T-helper 2 cell treated with Interferon-gamma antibody and Interleukin-4, amounts not matched to agents 100 ng/mL and 5 ng/mL, for 36 hours (primary cell): ENCODE results near the gene UGGT2. TPM values are rescaled to one million over a fixed set of nuclear protein-coding genes. Genes with fewer than 3 reads are reported as not detected.
"Not testable (repeated sequence)": the region's sequence is repeated elsewhere in the genome, so short reads cannot be mapped to it uniquely, and the experiment has no call there.

Experiments
- intact Hi-C: fragments of 100-400 bp; cut with micrococcal nuclease; formaldehyde crosslinking; loops from one replicate; pipeline ENCODE4 v1.15.1; 2023
- total RNA-seq: library from RNA; stranded (reverse); gene quantifications from 2 replicates; pipeline ENCODE4 v1.2.3, GENCODE V29; 2022

The UGGT2 gene
- total RNA-seq, 1 donor from 2014 or later = 0.52 TPM

DNA sequence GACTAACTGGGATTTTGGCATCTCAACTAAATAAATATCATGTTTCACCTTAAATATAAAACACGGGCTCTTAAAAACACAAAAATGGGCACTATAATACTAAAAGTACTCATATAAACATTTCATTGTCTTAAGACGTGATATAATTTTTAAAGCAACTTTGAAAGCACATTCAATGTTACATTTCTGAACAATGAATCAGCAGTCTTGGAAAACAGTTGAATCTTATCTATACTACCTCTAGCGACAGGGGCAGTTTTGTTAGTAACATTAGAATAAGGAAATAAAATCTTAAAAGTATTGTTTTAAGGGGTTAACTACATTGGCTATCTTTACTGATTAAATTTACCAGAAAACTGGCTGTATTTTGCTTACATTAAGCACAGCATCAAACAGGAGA lies 156.9 kb downstream of the UGGT2 start:
- intact Hi-C loops = no loop called here

DNA sequence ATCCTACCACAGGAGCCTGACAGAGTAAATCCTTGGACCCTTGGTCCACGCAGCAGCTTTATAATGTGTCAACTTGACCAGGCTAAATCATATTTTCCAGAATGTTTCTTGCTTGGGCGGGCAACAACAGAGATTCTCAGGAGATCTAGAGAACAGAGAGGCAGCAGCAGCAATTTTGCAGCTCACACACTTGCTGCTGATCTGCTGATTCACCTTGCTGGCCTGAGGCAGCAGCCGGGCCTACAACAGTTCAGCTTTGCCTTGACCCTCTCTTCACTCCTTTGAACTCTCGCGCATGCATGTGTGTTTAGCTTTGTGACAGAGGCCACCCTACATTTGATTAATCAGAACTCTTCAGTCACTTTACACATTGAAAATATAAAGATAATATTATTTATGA lies 159.3 kb downstream of the UGGT2 start:
- intact Hi-C loops = no loop called here

DNA sequence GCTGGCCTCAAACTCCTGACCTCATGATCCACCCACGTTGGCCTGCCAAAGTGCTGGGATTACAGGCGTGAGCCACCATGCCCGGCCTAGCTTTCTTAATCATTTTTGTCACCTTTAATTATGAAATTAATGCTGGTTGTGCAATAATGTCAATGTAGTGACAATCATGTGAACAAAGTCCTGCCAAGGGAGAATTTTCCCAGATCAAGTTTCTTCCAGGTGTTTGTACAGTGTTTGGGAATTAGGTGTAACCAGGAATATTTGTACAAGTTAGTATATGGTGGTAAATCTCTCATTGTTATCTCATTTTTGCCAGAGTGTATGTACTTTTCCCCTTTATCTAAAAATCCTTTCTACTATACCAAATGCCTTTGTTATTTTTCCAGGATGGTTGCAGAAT lies 171.1 kb downstream of the UGGT2 start:
- intact Hi-C loops = no loop called here

DNA sequence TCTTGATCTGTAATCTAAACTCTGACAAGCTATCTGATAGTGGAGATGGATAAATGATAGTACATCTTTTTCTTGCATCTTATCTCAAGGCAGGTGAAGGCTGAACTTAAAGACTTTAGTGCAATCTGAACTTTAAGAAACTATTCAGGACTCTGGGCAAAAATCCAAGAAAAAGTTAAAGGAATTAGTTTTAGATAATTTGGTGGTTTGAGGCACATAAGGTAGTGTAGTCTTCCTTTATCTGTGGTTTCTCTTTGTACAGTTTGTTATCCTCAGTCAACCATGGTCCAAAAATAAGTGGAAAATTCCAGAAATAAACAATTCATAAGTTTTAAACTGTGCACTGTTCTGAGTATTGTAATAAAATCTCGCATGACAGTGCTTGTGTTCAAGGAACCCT lies 172.9 kb downstream of the UGGT2 start:
- intact Hi-C loops = no loop called here

DNA sequence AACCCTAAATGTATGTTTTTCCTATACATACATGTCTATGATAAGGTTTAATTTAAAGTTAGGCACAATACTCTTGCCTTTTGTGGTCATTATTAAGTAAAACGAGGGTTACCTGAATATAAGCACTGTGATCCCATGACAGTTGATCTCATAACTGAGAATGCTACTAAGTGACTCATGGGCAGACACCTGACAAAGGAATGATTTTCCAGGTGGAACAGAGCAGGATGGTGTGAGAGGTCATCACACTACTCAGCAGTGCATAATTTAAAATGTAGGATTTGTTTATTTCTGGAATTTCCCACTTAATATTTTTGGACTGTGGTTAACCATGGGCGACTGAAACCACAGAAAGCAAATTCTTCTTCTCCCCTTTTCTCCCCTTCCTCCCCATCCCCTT lies 178.9 kb downstream of the UGGT2 start:
- intact Hi-C loops = no loop called here

DNA sequence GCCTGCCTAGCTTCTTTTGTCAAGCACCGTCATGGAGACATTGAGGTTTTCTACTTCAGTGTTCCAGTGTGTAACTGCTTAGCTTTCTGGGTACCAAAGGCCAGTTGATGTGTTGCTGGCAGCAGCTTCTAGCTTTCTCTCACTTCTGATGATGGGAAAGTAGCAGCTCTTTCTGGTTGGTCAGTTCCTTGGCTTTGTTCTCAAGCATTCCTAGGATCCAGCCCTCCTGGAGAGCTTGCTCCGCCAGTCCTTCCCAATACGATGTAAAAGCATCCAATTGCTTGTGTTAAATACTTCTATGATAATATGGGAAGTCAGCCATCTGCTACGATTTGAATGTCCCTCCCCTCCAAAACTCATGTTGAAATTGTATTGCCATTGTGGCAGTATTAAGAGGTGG lies 182.8 kb downstream of the UGGT2 start:
- intact Hi-C loops = no loop called here

DNA sequence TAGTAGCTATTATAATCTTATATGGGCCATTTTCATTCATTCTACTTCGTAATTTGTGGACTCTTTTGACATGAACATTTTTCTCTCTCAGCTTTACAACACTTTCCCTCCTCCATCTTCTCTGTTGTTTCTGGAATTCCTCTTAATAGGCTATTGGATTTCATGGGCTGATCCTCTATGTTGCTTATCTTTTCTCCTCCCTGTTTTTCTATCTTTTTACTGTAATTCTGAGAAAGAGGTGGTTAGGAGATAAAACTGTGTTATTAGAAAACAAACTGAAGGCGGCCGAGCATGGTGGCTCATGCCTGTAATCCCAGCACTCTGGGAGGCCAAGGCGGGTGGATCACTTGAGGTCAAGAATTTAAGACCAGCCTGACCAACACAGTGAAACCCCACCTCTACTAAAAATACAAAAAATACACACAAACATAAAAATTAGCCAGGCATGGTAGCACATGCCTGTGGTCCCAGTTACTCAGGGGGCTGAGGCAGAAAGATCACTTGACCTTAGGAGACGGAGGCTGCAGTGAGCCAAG lies 188.1 kb downstream of the UGGT2 start:
- intact Hi-C loops = no loop called here

DNA sequence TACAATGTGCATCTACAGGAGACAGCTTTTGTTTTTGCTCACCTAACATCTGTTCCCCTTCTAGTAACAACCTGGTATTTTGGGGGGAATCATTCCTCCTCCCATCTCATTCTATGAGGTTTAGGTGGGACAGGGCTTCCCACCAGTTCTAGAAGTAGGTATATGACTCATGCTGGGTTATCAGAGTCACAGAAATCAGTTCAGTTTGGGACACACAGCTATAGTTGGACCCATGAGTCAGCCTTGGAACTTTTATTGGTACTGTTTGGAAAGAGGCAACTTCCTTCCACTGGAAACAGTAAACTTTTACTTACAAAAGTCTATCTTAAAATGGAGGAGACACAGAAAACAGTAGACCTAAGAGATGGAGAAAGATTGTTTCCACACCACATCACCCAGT lies 190.8 kb downstream of the UGGT2 start:
- intact Hi-C loops = no loop called here

DNA sequence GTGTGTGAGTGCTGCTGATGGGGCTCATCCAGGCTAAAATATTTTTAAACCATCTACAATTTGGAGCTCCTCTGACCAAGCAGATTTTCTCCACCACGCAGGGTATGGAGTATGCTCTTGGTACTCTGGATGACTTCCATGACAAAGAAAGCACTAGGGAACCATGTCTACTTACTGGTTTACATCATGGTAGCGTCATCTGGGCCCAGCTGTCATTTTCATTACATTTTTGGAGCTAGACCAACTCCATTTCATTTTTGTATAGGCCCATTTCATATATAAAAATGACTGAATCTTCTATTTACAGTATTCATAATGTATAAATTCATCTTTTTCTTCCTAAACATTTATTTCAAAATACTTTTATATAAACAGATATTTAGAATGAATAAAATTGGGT lies 191.9 kb downstream of the UGGT2 start:
- intact Hi-C loops = no loop called here

DNA sequence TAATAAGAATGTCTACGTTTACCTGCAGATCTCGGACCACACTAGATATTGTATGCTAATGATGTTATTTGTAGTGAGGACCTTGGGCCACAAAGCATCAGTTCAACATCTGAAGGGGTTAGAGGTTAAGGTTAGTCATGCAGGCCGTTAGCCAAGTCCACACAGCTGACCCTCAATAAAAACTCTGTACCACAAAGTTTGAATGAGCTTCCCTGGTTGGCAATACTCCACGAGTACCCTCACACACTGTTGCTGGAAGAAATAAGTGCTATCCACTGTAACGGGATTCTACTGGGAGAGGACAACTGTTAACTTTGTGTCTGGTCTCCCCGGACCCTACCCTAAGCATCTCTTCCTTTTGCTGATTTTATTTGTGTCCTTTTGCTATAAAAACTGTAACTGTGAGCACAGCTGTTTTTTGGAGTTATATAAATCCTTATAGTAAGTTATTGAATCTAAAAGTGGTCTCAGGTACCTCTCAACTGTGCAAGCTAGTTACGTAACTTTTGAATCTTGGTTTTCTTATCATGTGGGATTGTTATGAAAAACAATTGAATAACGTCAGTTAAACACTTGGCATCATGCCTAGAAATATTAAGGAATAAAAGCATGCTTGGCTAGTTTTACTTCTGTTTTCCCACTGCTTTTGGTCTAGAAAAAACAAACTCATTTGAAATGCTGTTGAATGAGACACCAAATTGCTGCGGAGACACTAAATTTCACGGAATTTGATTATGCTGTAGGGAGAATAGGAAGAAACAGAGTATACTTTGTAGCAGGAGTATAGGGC lies 194.7 kb downstream of the UGGT2 start:
- intact Hi-C loops = no loop called here

DNA sequence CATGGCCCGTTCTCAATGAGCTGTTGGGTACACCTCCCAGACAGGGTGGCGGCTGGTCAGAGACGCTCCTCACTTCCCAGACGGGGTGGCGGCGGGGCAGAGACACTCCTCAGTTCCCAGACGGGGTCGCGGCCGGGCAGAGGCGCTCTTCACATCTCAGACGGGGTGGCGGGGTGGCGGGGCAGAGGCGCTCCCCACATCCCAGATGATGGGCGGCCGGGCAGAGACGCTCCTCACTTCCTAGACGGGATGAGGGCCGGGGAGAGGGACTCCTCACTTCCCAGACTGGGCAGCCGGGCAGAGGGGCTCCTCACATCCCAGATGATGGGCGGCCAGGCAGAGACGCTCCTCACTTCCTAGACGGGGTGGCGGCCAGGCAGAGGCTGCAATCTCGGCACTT lies 207.5 kb downstream of the UGGT2 start:
- intact Hi-C loops = not testable (repeated sequence)

DNA sequence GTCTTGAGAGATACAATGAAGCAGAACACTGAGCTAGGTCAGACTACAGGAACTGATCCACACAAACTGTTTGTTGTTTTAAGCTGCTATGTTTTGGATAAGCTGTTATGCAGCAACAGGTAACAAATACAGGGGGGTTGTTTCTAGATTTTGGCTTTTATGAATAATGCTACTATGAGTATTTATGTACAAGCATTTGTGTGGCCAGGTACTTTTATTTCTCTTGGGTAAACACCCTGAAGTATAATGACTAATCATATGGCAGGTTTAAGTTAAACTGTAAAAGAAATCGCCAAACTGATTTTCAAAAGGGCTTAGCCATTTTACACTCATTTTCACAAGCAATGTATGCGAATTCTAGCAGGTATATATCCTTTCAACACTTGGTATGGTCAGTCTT lies 210.3 kb downstream of the UGGT2 start:
- intact Hi-C loops = no loop called here

DNA sequence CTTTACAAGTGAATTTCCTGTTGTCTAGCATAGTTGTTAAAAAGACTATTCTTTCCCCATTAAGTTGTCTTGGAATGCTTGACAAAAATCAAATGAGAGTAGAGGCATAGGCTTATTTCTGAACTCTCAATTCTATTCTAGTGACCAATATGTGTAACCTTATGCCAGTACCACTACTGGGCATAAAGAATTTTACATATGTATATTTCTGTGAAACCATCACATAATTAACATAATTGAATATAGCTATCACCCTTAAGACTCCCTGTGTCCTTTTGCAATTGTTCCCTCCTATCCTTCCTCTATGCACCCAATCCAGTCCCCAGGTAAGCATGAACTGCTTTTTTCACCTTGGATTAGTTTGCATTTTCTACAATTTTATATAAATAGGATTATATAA lies 211.3 kb downstream of the UGGT2 start:
- intact Hi-C loops = no loop called here

DNA sequence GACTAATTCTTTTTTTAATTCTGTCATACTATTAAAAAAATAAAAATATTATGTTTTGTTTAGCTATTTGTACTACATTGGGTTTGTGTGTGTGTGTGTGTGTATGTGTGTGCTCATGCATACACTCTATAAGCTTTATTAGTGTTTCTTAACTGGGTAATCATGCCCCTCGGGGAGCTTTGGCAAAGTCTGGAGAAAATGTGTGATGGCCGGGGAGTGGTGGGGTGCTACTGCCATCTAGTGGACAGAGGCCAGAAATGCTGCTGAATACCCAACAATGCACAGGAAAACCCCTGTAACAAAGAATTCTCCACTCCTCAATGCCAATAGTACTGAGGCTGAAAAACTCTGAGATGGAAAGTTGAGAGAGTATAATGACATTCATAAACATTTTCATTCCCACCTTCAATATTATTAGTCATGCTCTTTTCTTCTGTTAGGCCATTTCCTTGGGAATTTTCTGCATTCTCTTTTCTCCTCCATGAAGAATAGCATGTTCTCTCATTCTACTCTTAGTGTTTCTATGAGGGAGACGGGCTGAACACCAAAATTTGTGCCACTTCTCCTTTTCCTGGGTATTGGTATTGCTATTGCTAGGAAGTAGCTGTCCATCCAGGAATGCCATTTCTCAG lies 219.0 kb downstream of the UGGT2 start:
- intact Hi-C loops = loop anchor here (1.0 to 5.0 kb wide), 4 partner anchors 210 to 357 kb away; no protein-coding TSS in a partner anchor

DNA sequence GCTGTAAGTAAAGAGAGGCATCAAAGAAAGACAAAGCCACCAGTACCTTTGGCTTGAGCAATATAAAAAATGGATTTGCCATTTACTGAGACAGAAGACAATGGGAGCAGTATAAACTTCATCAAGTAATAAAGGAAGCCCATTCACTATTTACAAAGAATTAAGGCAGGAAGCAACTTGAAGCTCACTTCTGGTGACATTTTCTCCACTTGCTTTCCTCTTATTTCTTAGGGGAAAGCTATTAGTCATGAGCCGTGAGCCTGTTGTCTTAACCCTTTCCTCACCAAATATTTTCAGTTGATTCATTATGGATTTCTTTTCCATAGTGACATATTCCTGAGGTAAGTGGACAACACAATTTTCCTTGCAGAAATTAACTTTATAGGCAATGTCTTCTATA lies 219.5 kb downstream of the UGGT2 start:
- intact Hi-C loops = loop anchor here (1.0 to 5.0 kb wide), 4 partner anchors 209 to 356 kb away; no protein-coding TSS in a partner anchor

DNA sequence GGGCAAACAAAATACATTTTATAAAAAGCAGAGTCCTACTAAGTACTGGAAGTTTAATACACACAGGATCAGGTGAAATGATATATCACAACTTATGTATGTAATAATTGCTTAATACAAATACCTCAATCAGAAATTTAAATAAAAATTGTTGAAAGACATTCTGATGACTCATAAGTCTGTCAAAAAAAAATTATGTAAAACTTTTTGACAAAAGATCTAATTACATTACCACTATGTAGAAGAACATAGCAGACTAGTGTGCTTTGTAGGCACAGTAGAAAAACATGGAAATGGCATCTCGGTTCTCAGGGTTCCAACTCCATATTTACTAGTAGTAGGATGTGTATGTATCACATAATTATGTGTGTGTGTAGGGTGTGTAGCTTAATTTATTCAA lies 220.1 kb downstream of the UGGT2 start:
- intact Hi-C loops = loop anchor here (5.0 kb wide), 1 partner anchor 356 kb away; no protein-coding TSS in a partner anchor

DNA sequence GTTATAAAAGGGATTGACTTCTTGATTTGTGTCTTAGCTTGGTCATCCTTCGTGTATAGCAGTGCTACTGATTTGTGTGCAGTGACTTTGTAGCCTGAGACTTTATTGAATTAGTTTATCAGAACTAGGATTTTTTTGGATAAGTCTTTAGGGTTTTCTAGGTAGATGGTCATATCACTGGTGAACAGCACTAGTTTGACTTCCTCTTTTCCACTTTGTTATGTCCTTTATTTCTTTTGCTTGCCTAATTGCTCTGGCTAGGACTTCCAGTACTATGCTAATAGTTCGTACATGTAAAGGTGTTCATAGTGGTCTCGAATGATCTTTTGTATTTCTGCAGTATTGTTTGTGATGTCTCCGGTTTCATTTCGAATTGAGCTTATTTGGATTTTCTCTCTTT lies 230.9 kb downstream of the UGGT2 start:
- intact Hi-C loops = no loop called here

DNA sequence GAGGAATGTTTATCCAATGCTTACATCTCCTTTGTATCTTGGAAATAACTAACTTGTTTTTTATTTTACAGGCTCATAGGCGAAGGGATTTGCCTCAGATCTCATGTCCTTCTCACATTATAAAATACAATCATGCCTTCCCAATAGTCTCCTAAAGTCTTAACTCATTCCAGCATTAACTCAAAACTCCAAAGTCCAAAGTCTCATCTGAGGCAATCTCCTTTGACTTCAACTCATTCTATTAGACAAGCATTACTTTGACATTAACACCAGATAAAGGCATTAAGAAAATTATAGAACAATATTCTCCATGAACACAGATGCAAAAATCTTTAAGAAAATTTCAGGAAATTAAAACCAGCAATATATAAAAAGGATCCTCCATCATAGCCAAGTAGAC lies 238.7 kb downstream of the UGGT2 start:
- intact Hi-C loops = no loop called here

DNA sequence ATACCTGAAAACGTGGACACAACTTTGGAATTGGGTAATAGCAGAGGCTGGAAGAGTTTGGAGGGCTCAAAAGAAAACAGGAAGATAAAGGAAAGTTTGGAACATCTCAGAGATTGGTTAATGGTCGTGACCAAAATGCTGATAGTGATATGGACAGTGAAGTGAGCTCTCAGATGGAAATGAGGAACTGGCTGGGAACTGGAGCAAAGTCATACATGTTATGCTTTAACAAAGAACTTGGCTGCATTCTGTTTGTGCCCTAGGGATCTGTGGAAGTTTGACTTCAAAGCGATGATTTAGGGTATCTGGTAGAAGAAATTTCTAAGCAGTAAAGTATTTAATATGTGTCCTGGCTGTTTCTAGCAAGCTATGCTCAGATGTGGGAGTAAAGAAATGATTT lies 240.1 kb downstream of the UGGT2 start:
- intact Hi-C loops = no loop called here

DNA sequence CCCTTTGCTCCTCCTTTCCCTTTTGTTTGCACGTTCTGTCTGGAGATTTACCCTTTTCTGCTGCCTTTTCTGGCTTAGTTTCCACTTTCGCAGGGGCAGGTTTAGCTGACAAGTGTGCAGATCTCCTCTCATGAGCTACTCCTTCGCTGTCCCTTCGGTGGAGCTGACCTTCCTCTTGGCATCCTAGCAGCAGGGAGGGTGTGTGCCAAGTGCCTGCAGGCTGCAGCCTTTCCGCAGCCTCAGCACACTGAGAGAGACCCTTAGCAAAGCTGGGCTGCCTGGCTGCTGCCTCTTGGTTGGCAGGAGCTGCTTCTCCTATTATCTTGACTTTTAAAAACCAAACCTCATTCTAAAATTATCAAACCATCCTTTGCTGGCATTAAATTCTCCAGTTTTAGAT lies 243.8 kb downstream of the UGGT2 start:
- intact Hi-C loops = no loop called here

DNA sequence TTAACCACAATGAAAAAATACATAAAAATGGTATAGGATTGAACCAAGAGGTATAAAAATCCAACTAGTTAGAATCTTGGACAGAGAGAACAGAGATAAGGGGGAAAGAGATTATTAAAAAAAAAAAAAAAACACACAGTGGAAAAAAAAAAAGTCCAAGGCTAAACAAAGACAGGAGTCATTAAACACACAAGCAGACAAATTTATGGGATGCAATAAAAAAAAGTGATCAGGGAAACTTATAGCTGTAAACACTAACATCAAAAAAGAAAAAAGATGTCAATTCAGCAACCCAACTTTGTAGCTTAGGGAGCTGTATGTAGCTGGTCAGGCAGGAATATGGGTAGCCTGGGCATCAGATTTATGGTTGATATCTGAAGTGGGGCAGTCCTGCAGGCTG lies 247.3 kb downstream of the UGGT2 start:
- intact Hi-C loops = no loop called here

DNA sequence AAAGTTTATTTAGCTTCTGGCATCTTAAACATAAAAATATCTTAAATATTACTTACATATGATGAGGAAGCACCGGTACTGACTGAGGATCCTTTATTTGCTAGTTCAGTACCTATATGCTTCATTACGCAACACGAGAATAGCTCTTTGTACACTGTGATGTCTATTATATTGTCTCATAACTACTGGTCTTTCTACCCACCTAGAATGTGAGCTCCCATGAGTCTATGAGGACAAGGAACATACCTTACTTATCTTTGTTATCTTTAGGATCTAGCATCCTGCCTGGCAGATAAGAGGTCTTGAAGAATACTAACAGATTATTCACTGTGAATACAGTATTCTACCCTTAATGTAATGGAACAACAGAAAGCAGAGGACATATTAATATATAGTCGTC lies 251.4 kb downstream of the UGGT2 start:
- intact Hi-C loops = no loop called here

DNA sequence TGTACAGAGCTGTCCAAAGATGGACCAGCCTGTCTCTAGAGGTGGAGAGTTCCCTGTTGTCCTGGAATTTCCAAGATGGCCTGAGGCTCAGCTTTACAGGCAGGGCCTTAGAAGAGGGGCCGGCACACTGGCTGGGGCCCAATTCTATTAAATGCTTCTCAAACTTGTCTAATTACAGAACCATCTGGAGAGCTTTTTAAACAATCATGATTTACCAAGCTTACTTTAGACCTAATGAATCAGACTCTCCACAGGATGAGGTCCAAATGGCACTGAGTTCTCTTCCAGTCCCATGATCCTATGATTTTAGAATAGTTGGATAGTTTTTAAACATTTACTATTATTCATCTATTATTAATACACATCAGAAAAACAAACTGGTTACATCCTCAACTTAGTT lies 252.8 kb downstream of the UGGT2 start:
- intact Hi-C loops = no loop called here
